Vagina (tissue), 2 donors: Measurements from ENCODE around the gene DOK7. TPM values are rescaled to one million over a fixed set of nuclear protein-coding genes. Genes with fewer than 3 reads are reported as not detected.

Source experiments
- DNase-seq, 2 donors: peaks; one replicate each; pipeline ENCODE4 v3.0.0-alpha.2; 2017; ENCODE audit errors: extremely low spot score in 2 of 2
- H3K27ac ChIP-seq: fragments of 200-600 bp; sonication (generic); one replicate; pipeline ENCODE4 v1.5.1; 2019
- H3K27me3 ChIP-seq: fragments of 200-600 bp; sonication (generic); one replicate; pipeline ENCODE4 v1.5.1; 2019
- H3K36me3 ChIP-seq, 2 donors: fragments of 200-600 bp; sonication (generic); one replicate each; pipeline ENCODE4 v1.5.1; 2017 to 2019
- H3K4me1 ChIP-seq: fragments of 200-600 bp; sonication (generic); one replicate; pipeline ENCODE4 v1.5.1; 2019
- H3K4me3 ChIP-seq, 2 donors: fragments of 200-600 bp; sonication (generic); 1 replicate in 1 of 2; 2 replicates in 1 of 2; pipeline ENCODE4 v1.5.1; 2016 to 2019
- H3K9me3 ChIP-seq: fragments of 200-600 bp; sonication (generic); one replicate; pipeline ENCODE4 v1.5.1; 2019
- CTCF ChIP-seq, 3 experiments: fragments of 450-650 bp in 2 of 3; fragments of 200-600 bp in 1 of 3; sonication (generic) in 1 of 3; IDR thresholded peaks; one replicate each; pipeline ENCODE4 v1.5.1; 2017 to 2019; ENCODE audit warnings: antibody characterized with exemption in 3 of 3, mild to moderate bottlenecking in 2 of 3, moderate library complexity in 2 of 3
- POLR2A ChIP-seq, 2 donors: fragments of 450-650 bp; IDR thresholded peaks; one replicate each; pipeline ENCODE4 v1.6.1; 2017; ENCODE audit warnings: antibody characterized with exemption in 2 of 2, mild to moderate bottlenecking in 2 of 2, moderate library complexity in 2 of 2
- POLR2AphosphoS5 ChIP-seq, 2 donors: sonication (generic); formaldehyde crosslinking; IDR thresholded peaks; one replicate each; pipeline ENCODE4 v1.9.0; 2017; ENCODE audit warnings: antibody characterized with exemption in 2 of 2, mild to moderate bottlenecking in 2 of 2, low read depth in 1 of 2; ENCODE audit not compliant: insufficient read depth in 1 of 2
- intact Hi-C: fragments of 100-400 bp; cut with DNase I; formaldehyde crosslinking; loops from one replicate; pipeline ENCODE4 v1.15.1; 2023
- total RNA-seq: library from RNA; depleted of rRNA; stranded (reverse); fragments of >200 nt; gene quantifications from one replicate; pipeline ENCODE4 v1.2.3, GENCODE V29; 2016

DOK7 gene
- total RNA-seq, 1 donor from 2014 or later, result 4.7 TPM

- DNase-seq, result no peak
- H3K4me3 ChIP-seq, result no peak overlapping the region
- peaks cover 0 to 58% of the 10 kb centered on the region in 2 donors for H3K36me3 ChIP-seq
- H3K9me3 ChIP-seq, result no peaks in the 10 kb centered on the region
- no peak for TF ChIP-seq POLR2AphosphoS5 (IDR thresholded peaks at IDR 0.05; ENCODE audit: insufficient read depth in 1 of 2, low read depth in 1 of 2)
- TF ChIP-seq POLR2A (IDR thresholded peaks at IDR 0.05), result no peak
- TF ChIP-seq CTCF (IDR thresholded peaks at IDR 0.05), result no peak
- intact Hi-C loops, result no loop called here
- H3K27me3 ChIP-seq, result no peaks in the 10 kb centered on the region
- no peaks in the 10 kb centered on the region for H3K4me1 ChIP-seq
- no peak overlapping the region for H3K27ac ChIP-seq
These were observed 42.5 kb upstream of the DOK7 start for GRCh38 chr4:3420606-3420955.

GRCh38 chr4:3420956-3421355, 42.1 kb upstream of the DOK7 start:
- no peak overlapping the region for H3K4me3 ChIP-seq
- H3K27me3 ChIP-seq, result no peaks in the 10 kb centered on the region
- H3K4me1 ChIP-seq, result no peaks in the 10 kb centered on the region
- TF ChIP-seq POLR2A (IDR thresholded peaks at IDR 0.05) (no peak), POLR2AphosphoS5 (IDR thresholded peaks at IDR 0.05; ENCODE audit: insufficient read depth in 1 of 2, low read depth in 1 of 2) (no peak), CTCF (IDR thresholded peaks at IDR 0.05) (no peak)
- intact Hi-C loops, result no loop called here
- no peak for DNase-seq
- H3K36me3 ChIP-seq, result peaks cover 0 to 54% of the 10 kb centered on the region in 2 donors
- no peaks in the 10 kb centered on the region for H3K9me3 ChIP-seq
- H3K27ac ChIP-seq, result no peak overlapping the region

DNA sequence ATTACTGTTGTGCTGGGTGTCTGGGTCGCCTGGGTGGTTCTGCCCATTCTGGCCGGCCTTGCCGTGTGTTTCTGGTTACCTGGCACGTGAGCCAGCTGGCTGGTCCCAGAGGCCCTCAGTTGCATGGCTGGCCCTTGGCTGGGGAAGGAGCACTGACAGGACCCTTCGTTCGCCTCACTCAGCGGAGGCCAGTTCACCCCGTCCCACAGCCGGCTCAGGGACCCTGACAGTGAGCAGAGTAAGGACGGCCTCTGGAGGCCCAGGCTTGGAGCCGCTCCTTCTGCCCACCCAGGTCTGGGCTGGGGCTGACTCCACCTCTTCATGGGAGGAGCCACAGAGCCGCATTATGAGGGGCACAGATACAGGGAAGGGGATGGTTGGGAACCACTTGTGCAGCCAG, 41.6 kb upstream of the DOK7 start:
- intact Hi-C loops, result no loop called here
- Histone ChIP-seq H3K4me1 (no peaks in the 10 kb centered on the region), H3K27me3 (no peaks in the 10 kb centered on the region), H3K36me3 (peaks cover 0 to 50% of the 10 kb centered on the region in 2 donors), H3K4me3 (no peak overlapping the region), H3K9me3 (no peaks in the 10 kb centered on the region), H3K27ac (no peak overlapping the region)
- no peak for TF ChIP-seq POLR2A (IDR thresholded peaks at IDR 0.05)
- TF ChIP-seq POLR2AphosphoS5 (IDR thresholded peaks at IDR 0.05; ENCODE audit: insufficient read depth in 1 of 2, low read depth in 1 of 2), result no peak
- no peak for TF ChIP-seq CTCF (IDR thresholded peaks at IDR 0.05)
- no peak for DNase-seq

- no peak overlapping the region for H3K27ac ChIP-seq
- intact Hi-C loops, result no loop called here
- no peaks in the 10 kb centered on the region for H3K4me1 ChIP-seq
- no peaks in the 10 kb centered on the region for H3K27me3 ChIP-seq
- DNase-seq, result no peak
- no peak overlapping the region for H3K4me3 ChIP-seq
- H3K9me3 ChIP-seq, result no peaks in the 10 kb centered on the region
- H3K36me3 ChIP-seq, result peaks cover 0 to 51% of the 10 kb centered on the region in 2 donors
- TF ChIP-seq POLR2A (IDR thresholded peaks at IDR 0.05) (no peak), POLR2AphosphoS5 (IDR thresholded peaks at IDR 0.05; ENCODE audit: insufficient read depth in 1 of 2, low read depth in 1 of 2) (no peak), CTCF (IDR thresholded peaks at IDR 0.05) (no peak)
These were observed 40.8 kb upstream of the DOK7 start for GRCh38 chr4:3422241-3422801.

- peaks cover 0 to 51% of the 10 kb centered on the region in 2 donors for H3K36me3 ChIP-seq
- H3K4me3 ChIP-seq, result no peak overlapping the region
These were observed 40.3 kb upstream of the DOK7 start for GRCh38 chr4:3422808-3423297.

More at GRCh38 chr4:3422808-3423297, 40.3 kb upstream of the DOK7 start:
- H3K9me3 ChIP-seq, result no peaks in the 10 kb centered on the region
- no peaks in the 10 kb centered on the region for H3K4me1 ChIP-seq
- H3K27ac ChIP-seq, result no peak overlapping the region
- no peak for DNase-seq
- no peak for TF ChIP-seq CTCF (IDR thresholded peaks at IDR 0.05)
- TF ChIP-seq POLR2A (IDR thresholded peaks at IDR 0.05), result no peak
- TF ChIP-seq POLR2AphosphoS5 (IDR thresholded peaks at IDR 0.05; ENCODE audit: insufficient read depth in 1 of 2, low read depth in 1 of 2), result no peak
- H3K27me3 ChIP-seq, result no peaks in the 10 kb centered on the region
- intact Hi-C loops, result no loop called here
